VCaP (cell line): Measurements from ENCODE around the gene SMYD3.

ENCODE experiments used
- H3K27ac ChIP-seq: fragments of 450-650 bp; 2 replicates; pipeline ENCODE4 v1.5.1; 2017
- TF ChIP-seq, protein P1 (sequence below): fragments of 450-650 bp; conservative IDR thresholded peaks from 2 replicates; pipeline ENCODE4 v1.5.1; 2017; ENCODE audit warnings: mild to moderate bottlenecking, moderate library complexity

Gene SMYD3

DNA sequence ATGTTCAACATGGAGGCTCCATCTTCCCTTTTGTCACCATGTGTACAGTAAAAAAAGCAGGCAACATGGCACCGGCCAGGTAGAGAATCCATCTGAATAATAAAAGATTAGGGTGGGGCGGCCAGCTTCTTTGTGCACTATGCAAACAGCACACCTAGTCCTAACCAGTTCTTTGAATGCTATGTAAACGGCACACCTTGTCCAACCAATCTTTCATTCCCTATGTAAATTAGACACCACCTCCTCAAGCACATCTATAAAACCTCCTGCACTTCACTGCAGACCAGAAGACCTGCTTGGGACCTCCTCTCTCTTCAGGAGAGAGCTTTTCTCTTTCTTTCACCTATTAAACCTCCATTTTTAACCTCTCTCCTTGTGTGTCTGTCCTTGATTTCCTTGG, 30.8 kb upstream of the SMYD3 start:
- no peak overlapping the region for H3K27ac ChIP-seq
- TF ChIP-seq, protein P1, sequence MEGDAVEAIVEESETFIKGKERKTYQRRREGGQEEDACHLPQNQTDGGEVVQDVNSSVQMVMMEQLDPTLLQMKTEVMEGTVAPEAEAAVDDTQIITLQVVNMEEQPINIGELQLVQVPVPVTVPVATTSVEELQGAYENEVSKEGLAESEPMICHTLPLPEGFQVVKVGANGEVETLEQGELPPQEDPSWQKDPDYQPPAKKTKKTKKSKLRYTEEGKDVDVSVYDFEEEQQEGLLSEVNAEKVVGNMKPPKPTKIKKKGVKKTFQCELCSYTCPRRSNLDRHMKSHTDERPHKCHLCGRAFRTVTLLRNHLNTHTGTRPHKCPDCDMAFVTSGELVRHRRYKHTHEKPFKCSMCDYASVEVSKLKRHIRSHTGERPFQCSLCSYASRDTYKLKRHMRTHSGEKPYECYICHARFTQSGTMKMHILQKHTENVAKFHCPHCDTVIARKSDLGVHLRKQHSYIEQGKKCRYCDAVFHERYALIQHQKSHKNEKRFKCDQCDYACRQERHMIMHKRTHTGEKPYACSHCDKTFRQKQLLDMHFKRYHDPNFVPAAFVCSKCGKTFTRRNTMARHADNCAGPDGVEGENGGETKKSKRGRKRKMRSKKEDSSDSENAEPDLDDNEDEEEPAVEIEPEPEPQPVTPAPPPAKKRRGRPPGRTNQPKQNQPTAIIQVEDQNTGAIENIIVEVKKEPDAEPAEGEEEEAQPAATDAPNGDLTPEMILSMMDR: no peak

DNA sequence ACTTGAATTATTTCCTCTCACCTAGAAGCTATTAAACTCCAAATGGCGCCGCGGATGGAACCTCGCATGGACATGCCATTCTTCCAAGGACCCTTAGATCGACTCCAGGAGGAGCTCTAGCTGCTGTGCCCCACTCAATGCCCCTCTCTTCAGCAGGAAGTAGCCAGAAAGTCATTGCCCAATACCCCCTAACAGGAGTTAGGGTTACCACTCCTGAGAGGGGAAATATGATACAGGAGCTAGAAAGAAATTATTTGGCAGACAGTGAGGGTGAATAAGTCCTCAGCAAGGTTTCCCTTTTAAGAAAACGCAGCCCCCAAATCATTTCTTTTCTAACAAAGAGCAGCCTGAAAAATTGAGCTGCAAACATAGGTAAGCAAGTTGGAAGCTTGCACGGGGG, 30.4 kb upstream of the SMYD3 start:
- TF ChIP-seq, protein P1: no peak
- no peak overlapping the region for H3K27ac ChIP-seq

DNA sequence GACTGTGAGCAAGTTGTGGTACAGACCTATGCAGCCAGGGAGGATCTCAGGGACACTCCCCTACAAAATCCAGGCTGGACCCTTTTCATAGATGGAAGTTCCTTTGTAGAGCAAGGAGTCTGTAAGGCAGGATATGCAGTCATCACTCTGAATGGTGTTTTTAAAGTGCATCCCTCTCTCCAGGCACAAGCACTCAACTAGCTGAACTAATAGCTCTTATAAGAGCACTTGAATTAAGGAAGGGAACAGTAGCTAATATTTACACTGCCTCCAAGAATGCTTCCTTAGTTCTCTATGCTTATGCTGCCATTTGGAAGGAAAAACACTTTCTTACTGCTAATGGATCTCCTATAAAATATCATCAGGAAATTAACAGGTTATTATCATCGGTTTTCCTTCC, 27.0 kb upstream of the SMYD3 start:
- no peak overlapping the region for H3K27ac ChIP-seq
- TF ChIP-seq, protein P1: no peak

DNA sequence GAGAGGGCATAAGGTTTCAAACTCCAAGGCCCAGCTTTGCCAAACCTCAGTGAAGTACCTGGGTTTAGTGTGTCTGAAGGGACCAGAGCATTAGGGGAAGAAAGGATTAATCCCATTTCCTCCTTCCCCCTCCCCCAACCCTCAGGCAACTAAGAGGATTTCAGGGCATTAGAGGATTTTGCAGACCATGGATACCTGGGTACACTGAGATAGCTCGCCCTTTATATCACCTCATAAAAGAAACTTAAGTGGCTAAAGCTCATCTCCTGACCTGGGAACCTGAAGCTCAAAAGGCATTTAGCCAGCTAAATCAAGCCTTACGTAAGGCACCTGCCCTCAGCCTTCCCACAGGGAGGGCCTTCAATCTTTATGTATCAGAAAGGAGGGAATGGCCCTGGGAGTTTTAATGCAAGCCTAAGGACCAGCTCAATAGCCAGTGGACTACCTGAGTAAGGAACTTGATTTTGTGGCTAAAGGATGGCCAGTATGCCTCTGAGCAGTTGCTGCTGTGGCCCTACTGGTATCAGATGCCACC, 26.4 kb upstream of the SMYD3 start:
- TF ChIP-seq, protein P1: no peak
- H3K27ac ChIP-seq: no peak overlapping the region

DNA sequence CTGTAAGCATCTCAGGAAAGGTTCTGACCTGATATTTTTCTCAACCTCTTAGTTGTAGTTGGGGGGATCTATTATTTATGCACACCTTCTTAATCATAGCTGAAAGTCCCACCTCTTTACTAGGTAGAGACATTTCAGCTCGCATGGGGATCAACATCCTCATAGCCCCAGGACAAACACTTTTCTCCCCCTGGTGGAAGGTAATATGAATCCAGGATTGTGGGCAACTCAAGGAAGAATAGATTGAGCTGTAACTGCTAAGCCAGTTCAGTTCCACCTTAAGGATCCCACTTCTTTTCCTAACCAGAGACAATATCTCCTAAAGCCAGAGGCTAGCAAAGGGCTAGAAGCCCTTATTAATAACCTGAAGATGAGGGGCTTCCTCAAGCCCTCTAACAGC, 25.4 kb upstream of the SMYD3 start:
- TF ChIP-seq, protein P1: no peak

DNA sequence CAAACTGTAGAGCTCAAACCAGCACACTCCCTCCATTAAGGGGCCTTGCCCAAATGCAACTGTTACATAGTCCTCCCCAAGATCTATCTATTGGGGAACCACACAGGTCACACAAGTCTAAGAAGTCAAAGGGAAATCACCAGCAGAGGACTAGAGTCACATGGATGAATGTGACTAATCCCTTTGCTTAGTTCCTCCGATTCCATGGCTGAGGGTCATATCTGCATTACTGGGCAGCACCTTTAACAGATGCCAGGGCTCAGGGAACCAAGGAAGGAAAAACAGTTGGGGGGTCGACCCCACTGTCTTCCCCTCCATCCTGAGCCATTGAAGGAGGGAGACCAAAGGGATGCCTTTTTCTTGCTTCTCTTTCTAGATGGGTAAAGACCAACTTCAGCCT, 23.4 kb upstream of the SMYD3 start:
- TF ChIP-seq, protein P1: no peak

More for the DNA sequence above, 25.4 kb upstream of the SMYD3 start:
- H3K27ac ChIP-seq: no peak overlapping the region

DNA sequence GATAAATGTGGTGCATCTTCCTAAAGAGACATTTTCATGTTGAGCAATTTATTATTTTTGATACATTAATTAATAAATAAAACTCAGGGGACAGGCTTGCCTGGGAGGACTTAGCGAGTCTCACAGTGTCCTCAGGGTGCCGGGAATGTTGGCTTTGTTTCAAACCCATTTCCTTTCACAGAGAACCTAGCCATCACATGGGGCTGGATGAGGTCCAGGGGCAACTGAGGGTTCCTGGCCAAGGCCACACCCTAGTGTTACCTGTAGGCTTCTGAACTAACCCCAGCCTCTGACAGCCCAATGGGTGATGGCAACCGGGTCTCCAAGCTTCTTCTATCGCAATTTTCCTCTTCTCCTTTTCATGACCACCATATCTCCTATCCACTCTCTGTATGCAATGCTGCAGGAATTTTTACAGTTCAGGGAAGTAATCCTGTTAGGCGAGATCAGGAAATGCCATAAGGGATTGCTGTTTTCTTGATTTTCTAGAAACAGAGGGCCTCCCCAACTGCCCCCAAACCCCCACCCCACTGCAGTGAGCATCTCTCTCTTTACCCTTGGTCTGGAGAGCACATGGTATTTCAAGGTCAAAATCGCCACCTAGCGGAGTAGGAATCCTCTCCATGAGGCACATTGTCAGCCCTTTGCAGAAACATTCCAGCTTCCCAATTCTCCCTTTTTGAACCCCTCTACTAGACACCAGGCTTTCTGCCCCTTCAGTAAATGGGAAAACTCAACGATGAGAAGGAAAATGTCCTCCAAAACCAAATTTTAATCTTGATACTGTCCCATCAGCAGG, 22.1 kb upstream of the SMYD3 start:
- TF ChIP-seq, protein P1: no peak
- H3K27ac ChIP-seq: no peak overlapping the region

More for the DNA sequence above, 23.4 kb upstream of the SMYD3 start:
- no peak overlapping the region for H3K27ac ChIP-seq
